Right atrium auricular region (tissue), 2 donors: Measurements from ENCODE around the gene ASB10. TPM values are rescaled to one million over a fixed set of nuclear protein-coding genes. Genes with fewer than 3 reads are reported as not detected.

Experiments used
- DNase-seq: peaks from one replicate; pipeline ENCODE4 v3.0.0-alpha.2; 2019; ENCODE audit warnings: low spot score
- H3K27ac ChIP-seq, 2 donors: fragments of 200-600 bp; sonication (generic); 1 replicate in 1 of 2; 2 replicates in 1 of 2; pipeline ENCODE4 v1.5.1; 2016 to 2019
- H3K27me3 ChIP-seq, 2 donors: fragments of 200-600 bp; sonication (generic); one replicate each; pipeline versions ENCODE4 v1.5.1 to v1.6.0; 2017 to 2019
- H3K36me3 ChIP-seq: fragments of 200-600 bp; sonication (generic); one replicate; pipeline ENCODE4 v1.5.1; 2016
- H3K4me1 ChIP-seq, 2 donors: fragments of 200-600 bp; sonication (generic); one replicate each; pipeline versions ENCODE4 v1.5.1 to v1.6.0; 2017 to 2019
- H3K4me3 ChIP-seq, 2 donors: fragments of 200-600 bp; sonication (generic); 1 replicate in 1 of 2; 2 replicates in 1 of 2; pipeline ENCODE4 v1.5.1; 2017 to 2019; ENCODE audit warnings: mild to moderate bottlenecking in 1 of 2, moderate library complexity in 1 of 2
- H3K9me3 ChIP-seq, 2 donors: fragments of 200-600 bp; sonication (generic); one replicate each; pipeline ENCODE4 v1.5.1; 2019
- CTCF ChIP-seq, 2 donors: fragments of 200-600 bp; sonication (generic); IDR thresholded peaks; one replicate each; pipeline ENCODE4 v1.5.1; 2019; ENCODE audit warnings: antibody characterized with exemption in 2 of 2
- total RNA-seq, 2 donors: library from RNA; depleted of rRNA; stranded (reverse); fragments of >200 nt; gene quantifications; one replicate each; pipeline ENCODE4 v1.1.0, GENCODE V29; 2016

Gene ASB10
- total RNA-seq, 2 donors from 2014 or later, result 4.0 to 11.6 TPM

GRCh38 chr7:151194188-151194587 lies 7.1 kb upstream of the ASB10 start:
- Histone ChIP-seq H3K4me1 (no peaks in the 10 kb centered on the region), H3K4me3 (no peak overlapping the region), H3K27ac (no peak overlapping the region), H3K27me3 (no peaks in the 10 kb centered on the region), H3K36me3 (no peaks in the 10 kb centered on the region), H3K9me3 (no peaks in the 10 kb centered on the region)
- TF ChIP-seq CTCF (IDR thresholded peaks at IDR 0.05), result no peak
- no peak for DNase-seq

- Histone ChIP-seq H3K36me3 (no peaks in the 10 kb centered on the region), H3K4me3 (no peak overlapping the region), H3K9me3 (no peaks in the 10 kb centered on the region), H3K27me3 (no peaks in the 10 kb centered on the region), H3K27ac (no peak overlapping the region), H3K4me1 (no peaks in the 10 kb centered on the region)
- DNase-seq, result no peak
- TF ChIP-seq CTCF (IDR thresholded peaks at IDR 0.05), result no peak
Observed at GRCh38 chr7:151193203-151193978, 6.3 kb upstream of the ASB10 start.

- Histone ChIP-seq H3K27ac (no peak overlapping the region), H3K4me3 (no peak overlapping the region), H3K9me3 (no peaks in the 10 kb centered on the region), H3K4me1 (peaks cover 0 to 3% of the 10 kb centered on the region in 2 donors), H3K36me3 (no peaks in the 10 kb centered on the region), H3K27me3 (no peaks in the 10 kb centered on the region)
- no peak for DNase-seq
- no peak for TF ChIP-seq CTCF (IDR thresholded peaks at IDR 0.05)
Observed at GRCh38 chr7:151192002-151192539, 5.0 kb upstream of the ASB10 start.

- Histone ChIP-seq H3K27ac (no peak overlapping the region), H3K4me3 (no peak overlapping the region), H3K4me1 (peaks cover 0 to 3% of the 10 kb centered on the region in 2 donors), H3K36me3 (no peaks in the 10 kb centered on the region), H3K9me3 (no peaks in the 10 kb centered on the region), H3K27me3 (no peaks in the 10 kb centered on the region)
- DNase-seq, result no peak
- no peak for TF ChIP-seq CTCF (IDR thresholded peaks at IDR 0.05)
Observed at GRCh38 chr7:151191544-151191943, 4.5 kb upstream of the ASB10 start.

GRCh38 chr7:151189038-151189437 lies 2.0 kb upstream of the ASB10 start:
- no peak for TF ChIP-seq CTCF (IDR thresholded peaks at IDR 0.05)
- Histone ChIP-seq H3K27ac (no peak overlapping the region), H3K9me3 (no peaks in the 10 kb centered on the region), H3K27me3 (no peaks in the 10 kb centered on the region), H3K4me1 (peaks cover 0 to 3% of the 10 kb centered on the region in 2 donors), H3K36me3 (no peaks in the 10 kb centered on the region), H3K4me3 (no peak overlapping the region)
- no peak for DNase-seq

GRCh38 chr7:151188252-151188542 lies 1.1 kb upstream of the ASB10 start:
- no peak for DNase-seq
- TF ChIP-seq CTCF (IDR thresholded peaks at IDR 0.05), result no peak
- no peaks in the 10 kb centered on the region for H3K27me3 ChIP-seq
- no peaks in the 10 kb centered on the region for H3K9me3 ChIP-seq
- H3K4me3 ChIP-seq, result no peak overlapping the region
- H3K27ac ChIP-seq, result peak overlapping the region; percentile 81 to 90
- peaks cover 0 to 3% of the 10 kb centered on the region in 2 donors for H3K4me1 ChIP-seq
- H3K36me3 ChIP-seq, result no peaks in the 10 kb centered on the region
